HepG2 (cell line): Measurements from ENCODE around the gene ZNF800. TPM values are rescaled to one million over a fixed set of nuclear protein-coding genes. Genes with fewer than 3 reads are reported as not detected.

ENCODE experiments used
- ATAC-seq: fragments of 200-7000 bp; cut with Tn5 transposase; 3 replicates; pipeline ENCODE4 v1.9.1; 2020; ENCODE audit warnings: mild to moderate bottlenecking, moderate library complexity
- BruUV-seq: library from RNA; stranded (reverse); fragments of 400-500 nt; replicated peaks from 2 replicates; lab custom pipeline; 2021; lab: Mats Ljungman, UMichigan
- CTCF ChIA-PET: fragments of 300-600 bp; formaldehyde crosslinking; extraction: SDS; loops from one replicate; lab custom pipeline; 2021; ENCODE audit warnings: low total read pairs, inconsistent platforms, low intra/inter-chr PET ratio; lab: Yijun Ruan, JAX
- POLR2A ChIA-PET: fragments of 350-600 bp; sonication (Branson Sonifier 250); formaldehyde crosslinking; loops from one replicate; lab custom pipeline; 2020; ENCODE audit warnings: antibody characterized with exemption, inconsistent platforms; lab: Yijun Ruan, JAX
- DNase-seq: peaks from one replicate; pipeline ENCODE4 v3.0.0-alpha.2; 2015; ENCODE audit warnings: low spot score
- FAIRE-seq: peaks from 3 replicates; lab custom pipeline; 2011; peaks lifted over from hg19 to GRCh38; lab: Jason Lieb, UNC
- H2AFZ ChIP-seq: one replicate; pipeline ENCODE4 v1.6.1; 2011; ENCODE audit warnings: low read length, inconsistent platforms
- H3K27ac ChIP-seq: fragments of 300-600 bp; 3 replicates; pipeline ENCODE4 v1.8.0; 2011; ENCODE audit warnings: mixed run types, mild to moderate bottlenecking, mixed read lengths, low read length, inconsistent platforms; ENCODE audit not compliant: insufficient read depth; ENCODE audit errors: extremely low read length
- H3K27me3 ChIP-seq, 2 experiments: fragments of 200-600 bp in 1 of 2; 2 replicates in 1 of 2; 3 replicates in 1 of 2; pipeline versions ENCODE4 v1.6.0 to v1.8.0; 2011; ENCODE audit warnings: low read length in 2 of 2, mild to moderate bottlenecking in 2 of 2, moderate library complexity in 2 of 2, inconsistent platforms in 1 of 2; ENCODE audit not compliant: insufficient read depth in 2 of 2, control insufficient read depth in 1 of 2
- H3K36me3 ChIP-seq, 2 experiments: fragments of 200-600 bp in 1 of 2; replicated peaks in 1 of 2; 2 replicates in 1 of 2; 3 replicates in 1 of 2; pipeline versions ENCODE4 v1.5.1 to v1.8.0; 2011; ENCODE audit warnings: low read length in 2 of 2, inconsistent platforms in 1 of 2; ENCODE audit not compliant: insufficient read depth in 2 of 2, control insufficient read depth in 1 of 2
- H3K4me1 ChIP-seq: 2 replicates; pipeline ENCODE4 v1.5.1; 2012; ENCODE audit warnings: low read length, inconsistent platforms; ENCODE audit not compliant: insufficient read depth
- H3K4me2 ChIP-seq: 2 replicates; pipeline ENCODE4 v1.6.0; 2011; ENCODE audit warnings: low read depth, low read length, inconsistent platforms
- H3K4me3 ChIP-seq, 3 experiments: fragments of 200-600 bp in 1 of 3; sonication (generic), shearing (Covaris generic) in 1 of 3; replicated peaks in 1 of 3; 2 replicates each; pipeline ENCODE4 v1.5.1; 2011 to 2016; ENCODE audit warnings: low read length in 3 of 3, inconsistent platforms in 2 of 3, low read depth in 2 of 3, mild to moderate bottlenecking in 2 of 3, control low read depth in 1 of 3, mixed read lengths in 1 of 3; ENCODE audit not compliant: insufficient read depth in 1 of 3
- H3K79me2 ChIP-seq: one replicate; pipeline ENCODE4 v1.6.1; 2011; ENCODE audit warnings: low read length, inconsistent platforms; ENCODE audit not compliant: insufficient read depth
- H3K9ac ChIP-seq: 2 replicates; pipeline ENCODE4 v1.6.0; 2011; ENCODE audit warnings: mild to moderate bottlenecking, low read depth, low read length, inconsistent platforms; ENCODE audit not compliant: insufficient read depth
- H3K9me3 ChIP-seq: 2 replicates; pipeline ENCODE4 v1.5.1; 2012; ENCODE audit warnings: mild to moderate bottlenecking, low read length
- H4K20me1 ChIP-seq: 2 replicates; pipeline ENCODE4 v1.6.0; 2011; ENCODE audit warnings: inconsistent platforms, mild to moderate bottlenecking, low read length, moderate library complexity; ENCODE audit not compliant: insufficient read depth
- ATF2 ChIP-seq: sonication (generic); formaldehyde crosslinking; IDR thresholded peaks from 2 replicates; pipeline ENCODE4 v1.4.0; 2020; ENCODE audit warnings: missing genetic modification reagents
- MTA3 ChIP-seq: sonication (generic); formaldehyde crosslinking; IDR thresholded peaks from 2 replicates; pipeline ENCODE4 v1.4.0; 2020; ENCODE audit warnings: missing genetic modification reagents
- MZF1 ChIP-seq: sonication (generic); formaldehyde crosslinking; IDR thresholded peaks from 2 replicates; pipeline ENCODE4 v1.8.1; 2023; ENCODE audit warnings: mild to moderate bottlenecking, missing genetic modification reagents, borderline replicate concordance
- RAD51 ChIP-seq: fragments of 450-650 bp; IDR thresholded peaks from 2 replicates; pipeline ENCODE4 v1.6.1; 2016; ENCODE audit warnings: borderline replicate concordance
- SP4 ChIP-seq: sonication (generic); formaldehyde crosslinking; IDR thresholded peaks from 2 replicates; pipeline ENCODE4 v1.8.1; 2023; ENCODE audit warnings: mild to moderate bottlenecking, missing genetic modification reagents
- SRSF1 ChIP-seq: fragments of 200-400 bp; formaldehyde crosslinking; optimal IDR thresholded peaks from 2 replicates; pipeline ENCODE3; 2017; ENCODE audit warnings: mild to moderate bottlenecking, low read depth, low read length, moderate library complexity
- TEAD3 ChIP-seq: optimal IDR thresholded peaks from 2 replicates; pipeline ENCODE3; 2016; ENCODE audit warnings: borderline replicate concordance
- ZKSCAN5 ChIP-seq: sonication (generic); formaldehyde crosslinking; IDR thresholded peaks from 2 replicates; pipeline ENCODE4 v1.5.1; 2020; ENCODE audit warnings: mild to moderate bottlenecking, missing genetic modification reagents
- ZNF207 ChIP-seq: fragments of 450-650 bp; IDR thresholded peaks from 2 replicates; pipeline ENCODE4 v1.6.1; 2016; ENCODE audit warnings: antibody characterized with exemption, borderline replicate concordance
- ZNF292 ChIP-seq: sonication (generic); formaldehyde crosslinking; IDR thresholded peaks from 2 replicates; pipeline ENCODE4 v1.8.1; 2022; ENCODE audit warnings: mild to moderate bottlenecking, low read depth, missing genetic modification reagents, borderline replicate concordance
- ZNF616 ChIP-seq: sonication (generic); formaldehyde crosslinking; IDR thresholded peaks from 2 replicates; pipeline ENCODE4 v1.5.0; 2020; ENCODE audit warnings: low read depth, mild to moderate bottlenecking, missing genetic modification reagents
- ZNF816 ChIP-seq: sonication (generic); formaldehyde crosslinking; IDR thresholded peaks from 2 replicates; pipeline ENCODE4 v1.8.0; 2022; ENCODE audit warnings: missing genetic modification reagents, mild to moderate bottlenecking, borderline replicate concordance
- WGBS: methylation state at CpG from one replicate; pipeline ENCODE4 v1.1.6; 2017; ENCODE audit warnings: low lambda C conversion rate; 5-methylcytosine and 5-hydroxymethylcytosine counted together
- in situ Hi-C: cut with HindIII; loops from 2 replicates; pipeline ENCODE4 v1.10.0; 2017; ENCODE audit warnings: low pct_unique_long_range_greater_than_20kb; ENCODE audit not compliant: extremely low pct_ligation_motif_present
- intact Hi-C: fragments of 100-400 bp; cut with micrococcal nuclease; formaldehyde crosslinking; loops from one replicate; pipeline ENCODE4 v1.10.0; 2022; ENCODE audit not compliant: unreplicated experiment
- polyA plus RNA-seq, 8 experiments: library from polyadenylated mRNA; depleted of rRNA in 3 of 8; stranded (reverse) in 7 of 8; unstranded in 1 of 8; fragments of >200 nt; fragmentation: Illumina TruSeq in 4 of 8; extraction: Trizol in 4 of 8; gene quantifications; 2 replicates each; pipeline versions ENCODE4 v1.2.1 to v1.2.3, GENCODE V29; 2011 to 2016; ENCODE audit warnings: low read depth in 4 of 8, missing spikeins in 1 of 8, mixed read lengths in 1 of 8; ENCODE audit not compliant: insufficient read depth in 1 of 8
- total RNA-seq, 5 experiments: library from RNA; depleted of rRNA; stranded (reverse); fragments of >200 nt; fragmentation: Illumina TruSeq; extraction: Trizol; gene quantifications; 2 replicates each; pipeline ENCODE4 v1.2.3, GENCODE V29; 2016; ENCODE audit warnings: low read depth in 1 of 5

ZNF800 gene
- total and polyA plus RNA-seq, 2 of the 13 experiments (the other 11 are each of a cell fraction or from before 2014, with no cell fraction given): 7.1 to 12.7 TPM

DNA sequence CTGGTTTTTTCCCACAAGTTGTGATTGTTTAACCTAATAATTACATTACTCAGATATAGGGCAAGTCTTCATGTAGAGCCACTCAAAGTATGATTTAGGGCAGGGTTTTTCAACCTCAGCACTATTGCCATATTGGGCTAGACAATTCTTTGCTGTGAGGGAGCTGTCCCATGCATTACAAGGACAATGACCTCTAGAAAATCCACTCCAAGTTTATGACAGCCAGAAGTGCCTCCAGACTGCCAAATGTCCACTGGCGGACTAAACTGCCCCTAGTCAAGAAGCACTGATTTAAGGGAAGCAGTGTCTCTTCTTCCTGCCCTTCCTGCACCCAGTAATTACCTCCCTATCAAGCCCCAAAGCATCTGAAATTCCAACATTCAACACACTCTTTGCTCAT lies 54.4 kb downstream of the ZNF800 start:
- no peak overlapping the region for H3K27ac ChIP-seq
- H3K36me3 ChIP-seq: no peaks in the 10 kb centered on the region
- no peaks in the 10 kb centered on the region for H3K79me2 ChIP-seq
- H3K9me3 ChIP-seq: no peaks in the 10 kb centered on the region
- FAIRE-seq: no peak
- H4K20me1 ChIP-seq: no peaks in the 10 kb centered on the region
- TF ChIP-seq ZNF292 (no peak), ZNF207 (no peak), TEAD3 (no peak), MZF1 (CRISPR knock-in tag) (no peak), RAD51 (no peak), ATF2 (no peak), SP4 (CRISPR knock-in tag) (no peak), ZNF616 (no peak), MTA3 (no peak), ZKSCAN5 (CRISPR knock-in tag) (no peak), ZNF816 (no peak), SRSF1 (no peak)
- TF ChIP-seq, all 625 proteins: peak for 0
- 17% methylated on average over 1 of the region's 1 CpG for WGBS
- ATAC-seq (no peak), DNase-seq (no peak)
- no peak overlapping the region for H2AFZ ChIP-seq
- in situ Hi-C loops: no loop called here
- H3K4me2 ChIP-seq: no peak overlapping the region
- no peak overlapping the region for H3K9ac ChIP-seq
- no peaks in the 10 kb centered on the region; a peak in 2 of 5 replicates for H3K27me3 ChIP-seq
- BruUV-seq: no TSS peak
- no peak overlapping the region for H3K4me3 ChIP-seq
- ChIA-PET POLR2A (no interaction called here), CTCF (no interaction called here)
- intact Hi-C loops: no loop called here
- no peaks in the 10 kb centered on the region for H3K4me1 ChIP-seq
